Endothelial cell (in vitro differentiated cells): ENCODE results near the gene NTMT1. TPM values are rescaled to one million over a fixed set of nuclear protein-coding genes. Genes with fewer than 3 reads are reported as not detected.

ENCODE experiments used
- DNase-seq: peaks from one replicate; pipeline ENCODE4 v3.0.0; 2021; ENCODE audit warnings: low spot score
- H3K27ac Mint-ChIP-seq: one replicate; pipeline ENCODE4 v1.8.0; 2021; ENCODE audit warnings: mixed read lengths, inconsistent platforms; ENCODE audit not compliant: unreplicated experiment
- H3K27me3 Mint-ChIP-seq: one replicate; pipeline ENCODE4 v1.8.0; 2021; ENCODE audit warnings: mild to moderate bottlenecking, moderate library complexity, mixed read lengths, inconsistent platforms; ENCODE audit not compliant: unreplicated experiment
- H3K36me3 Mint-ChIP-seq: one replicate; pipeline ENCODE4 v1.8.0; 2021; ENCODE audit warnings: mild to moderate bottlenecking, low read depth, mixed read lengths, inconsistent platforms; ENCODE audit not compliant: unreplicated experiment
- H3K4me1 Mint-ChIP-seq: one replicate; pipeline ENCODE4 v1.8.0; 2021; ENCODE audit warnings: mild to moderate bottlenecking, mixed read lengths, inconsistent platforms; ENCODE audit not compliant: unreplicated experiment
- H3K4me3 Mint-ChIP-seq: one replicate; pipeline ENCODE4 v1.8.0; 2021; ENCODE audit warnings: mild to moderate bottlenecking, mixed read lengths, inconsistent platforms; ENCODE audit not compliant: unreplicated experiment
- H3K9me3 Mint-ChIP-seq: one replicate; pipeline ENCODE4 v1.8.0; 2021; ENCODE audit warnings: mixed read lengths, inconsistent platforms; ENCODE audit not compliant: unreplicated experiment
- total RNA-seq: library from RNA; stranded (reverse); fragmentation: NEBNext Ultra II Directional; extraction: Animal tissue kit (Norgen Biotek cat#: 25700); gene quantifications from one replicate; pipeline ENCODE4 v1.2.1, GENCODE V29; 2021; ENCODE audit not compliant: unreplicated experiment
- TF ChIP-seq, protein P1 (sequence below): fragments of 200-600 bp; sonication (generic); IDR thresholded peaks from one replicate; pipeline ENCODE4 v1.5.0; 2021; ENCODE audit warnings: antibody characterized with exemption; ENCODE audit not compliant: unreplicated experiment

NTMT1 gene
- total RNA-seq, 1 donor from 2014 or later: 16.7 TPM

DNA sequence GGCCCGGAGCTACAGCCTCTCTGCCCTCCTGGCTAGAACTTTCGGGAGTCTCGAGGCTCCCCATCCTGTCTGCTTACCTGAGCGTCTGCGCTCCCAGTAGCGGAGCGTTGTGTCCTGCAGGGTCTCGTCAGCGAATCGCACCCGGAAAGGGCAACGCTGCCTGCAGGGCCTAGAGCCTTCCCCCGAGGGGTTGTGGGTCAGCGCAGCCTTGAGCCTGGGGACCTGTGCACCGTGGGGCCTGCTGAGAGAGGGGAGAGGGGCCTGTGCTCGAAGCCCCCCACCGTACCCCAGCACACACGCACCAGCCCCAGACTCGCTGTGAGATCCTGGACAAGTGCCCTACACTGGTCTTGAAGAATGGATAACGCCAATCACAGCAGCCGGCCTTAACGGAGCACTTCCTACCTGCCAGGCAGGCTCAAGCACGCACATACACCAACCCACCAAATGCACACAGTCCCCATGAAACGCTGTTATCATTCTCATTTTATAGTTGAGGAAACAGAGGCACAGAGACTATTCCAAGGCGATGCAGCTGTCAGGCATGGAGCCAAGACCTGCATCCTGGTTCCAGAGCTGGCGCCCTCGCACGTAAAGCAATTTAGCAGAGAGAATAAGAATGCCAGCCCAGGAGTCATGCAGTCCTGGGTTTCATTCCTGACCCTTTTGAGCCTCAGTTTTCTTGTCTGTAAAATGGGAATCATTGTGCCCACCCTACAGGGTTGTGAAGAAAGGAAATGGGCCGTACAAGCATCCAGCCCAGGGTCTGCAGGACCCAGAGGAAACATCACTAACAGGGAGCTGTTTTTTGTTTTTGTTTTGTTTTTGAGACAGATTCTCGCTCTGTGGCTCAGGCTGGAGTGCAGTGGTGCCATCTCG lies 10.3 kb upstream of the NTMT1 start:
- Mint-ChIP-seq H3K36me3 (peaks cover 5% of the 10 kb centered on the region), H3K9me3 (no peaks in the 10 kb centered on the region), H3K27me3 (peaks cover 10% of the 10 kb centered on the region), H3K4me1 (peaks cover 7% of the 10 kb centered on the region), H3K27ac (no peak overlapping the region), H3K4me3 (no peak overlapping the region)
- DNase-seq: no peak
- TF ChIP-seq, protein P1, sequence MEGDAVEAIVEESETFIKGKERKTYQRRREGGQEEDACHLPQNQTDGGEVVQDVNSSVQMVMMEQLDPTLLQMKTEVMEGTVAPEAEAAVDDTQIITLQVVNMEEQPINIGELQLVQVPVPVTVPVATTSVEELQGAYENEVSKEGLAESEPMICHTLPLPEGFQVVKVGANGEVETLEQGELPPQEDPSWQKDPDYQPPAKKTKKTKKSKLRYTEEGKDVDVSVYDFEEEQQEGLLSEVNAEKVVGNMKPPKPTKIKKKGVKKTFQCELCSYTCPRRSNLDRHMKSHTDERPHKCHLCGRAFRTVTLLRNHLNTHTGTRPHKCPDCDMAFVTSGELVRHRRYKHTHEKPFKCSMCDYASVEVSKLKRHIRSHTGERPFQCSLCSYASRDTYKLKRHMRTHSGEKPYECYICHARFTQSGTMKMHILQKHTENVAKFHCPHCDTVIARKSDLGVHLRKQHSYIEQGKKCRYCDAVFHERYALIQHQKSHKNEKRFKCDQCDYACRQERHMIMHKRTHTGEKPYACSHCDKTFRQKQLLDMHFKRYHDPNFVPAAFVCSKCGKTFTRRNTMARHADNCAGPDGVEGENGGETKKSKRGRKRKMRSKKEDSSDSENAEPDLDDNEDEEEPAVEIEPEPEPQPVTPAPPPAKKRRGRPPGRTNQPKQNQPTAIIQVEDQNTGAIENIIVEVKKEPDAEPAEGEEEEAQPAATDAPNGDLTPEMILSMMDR: no peak

DNA sequence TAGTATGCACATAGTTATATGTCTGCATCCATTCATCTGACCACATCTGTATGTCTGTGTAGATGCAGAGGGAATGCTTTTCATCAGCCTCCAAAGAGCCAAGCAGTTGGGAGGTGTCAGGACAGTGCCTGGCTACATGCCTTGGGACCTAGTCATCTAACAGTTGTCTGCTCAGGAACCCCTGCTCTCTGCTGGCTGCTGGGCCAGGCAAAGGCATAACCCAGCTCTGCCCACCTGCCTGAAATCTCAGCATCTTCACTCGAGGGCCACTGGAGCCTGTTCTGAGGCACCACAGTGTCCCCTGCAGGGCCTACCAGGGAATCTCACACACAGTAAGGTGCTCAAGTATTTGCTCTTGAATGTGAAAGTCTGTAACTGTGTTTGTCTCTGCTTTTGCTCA lies 8.8 kb upstream of the NTMT1 start:
- Mint-ChIP-seq H3K27me3 (peaks cover 14% of the 10 kb centered on the region), H3K36me3 (peaks cover 5% of the 10 kb centered on the region), H3K27ac (no peak overlapping the region), H3K4me1 (peaks cover 7% of the 10 kb centered on the region), H3K9me3 (no peaks in the 10 kb centered on the region), H3K4me3 (no peak overlapping the region)
- TF ChIP-seq, protein P1: peak; percentile 33
- DNase-seq: no peak

DNA sequence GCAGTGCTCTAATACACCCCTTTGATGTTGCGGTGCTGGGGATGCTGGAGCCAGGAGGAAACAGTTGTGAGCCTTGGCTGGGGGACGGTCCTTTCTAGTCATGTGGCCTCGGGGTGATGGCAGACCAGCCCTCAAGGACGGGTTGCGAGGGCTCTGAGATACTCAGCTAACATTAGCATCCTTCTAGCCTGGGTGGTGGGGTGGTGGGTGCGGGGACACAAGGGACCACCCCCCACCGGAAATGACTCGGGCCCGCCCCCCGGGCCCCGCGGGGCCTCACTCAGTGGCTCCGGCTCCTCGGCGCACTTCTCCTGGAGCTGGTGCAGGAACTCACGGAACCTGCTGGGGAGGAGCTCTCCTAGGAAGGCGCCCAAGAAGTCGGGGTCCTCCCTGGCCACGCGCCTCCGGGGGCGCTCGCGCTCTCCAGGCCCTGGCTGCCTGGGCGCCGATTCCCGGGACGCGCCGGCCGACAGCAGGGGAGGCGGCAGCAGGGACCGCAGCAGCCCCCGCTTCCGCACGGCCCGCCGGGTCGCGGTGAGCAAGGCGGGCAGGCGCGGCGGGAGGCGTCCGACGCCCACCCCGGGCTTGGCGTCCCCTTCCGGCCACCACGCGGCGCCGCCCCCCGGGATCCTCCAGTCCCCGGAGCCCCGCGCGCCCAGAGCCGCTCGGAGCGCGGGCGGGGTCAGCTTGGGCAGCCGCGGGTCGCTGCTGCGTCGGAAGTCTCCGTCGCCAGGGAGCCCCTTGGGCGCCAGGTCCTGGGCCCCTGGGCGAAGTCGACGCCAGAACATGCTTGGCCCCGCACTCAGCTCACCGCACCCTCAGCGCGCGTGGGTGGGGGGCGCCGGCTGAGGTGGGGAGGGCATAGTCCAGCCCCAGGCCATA lies 5.9 kb upstream of the NTMT1 start:
- peaks cover 5% of the 10 kb centered on the region for H3K36me3 Mint-ChIP-seq
- no peak for DNase-seq
- peaks cover 17% of the 10 kb centered on the region for H3K27me3 Mint-ChIP-seq
- no peak overlapping the region for H3K27ac Mint-ChIP-seq
- H3K9me3 Mint-ChIP-seq: no peaks in the 10 kb centered on the region
- no peak overlapping the region for H3K4me3 Mint-ChIP-seq
- H3K4me1 Mint-ChIP-seq: peaks cover 10% of the 10 kb centered on the region
- TF ChIP-seq, protein P1: no peak

DNA sequence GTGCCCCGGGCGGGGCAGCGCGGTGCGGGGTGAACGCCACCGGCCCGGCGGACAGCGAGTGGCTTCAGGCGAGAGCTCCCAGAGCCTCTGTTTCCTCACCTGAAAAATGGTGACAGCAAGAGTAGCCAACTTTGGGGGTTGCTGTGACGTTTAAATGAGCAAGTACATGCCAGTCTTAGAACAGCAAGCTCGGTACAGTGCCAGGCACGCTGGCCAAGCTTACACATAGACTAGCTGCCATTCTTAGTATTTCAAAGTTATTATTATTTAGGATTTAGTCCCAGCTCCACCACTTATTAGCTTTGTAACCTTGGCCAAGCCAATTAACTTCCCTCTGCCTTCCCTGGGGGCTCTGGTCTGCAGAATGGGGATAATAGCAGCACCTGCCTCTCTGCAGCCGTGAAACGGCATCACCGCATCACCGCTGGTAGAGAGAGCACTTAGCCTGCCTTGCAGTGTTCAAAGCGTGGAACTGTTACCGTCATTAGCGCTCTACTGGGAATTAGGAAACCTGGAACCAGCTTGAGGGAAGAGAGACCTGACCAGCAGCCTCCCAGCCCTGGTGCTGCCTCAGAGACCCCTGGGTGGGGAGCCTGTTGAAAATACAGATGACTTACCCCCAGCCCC lies 5.2 kb upstream of the NTMT1 start, which contains the start of gene C9orf50:
TSS of gene C9orf50 (minus strand) at position 433 of the 627 bp plus-strand sequence. CDS start 527 bp downstream, outside the sequence.
- Mint-ChIP-seq H3K36me3 (peaks cover 5% of the 10 kb centered on the region), H3K9me3 (no peaks in the 10 kb centered on the region), H3K27me3 (peaks cover 18% of the 10 kb centered on the region), H3K4me1 (peaks cover 10% of the 10 kb centered on the region), H3K4me3 (peak within 1 kb of the TSS; percentile 47), H3K27ac (no peak within 1 kb of the TSS)
- DNase-seq: no peak
- TF ChIP-seq, protein P1: no peak
